Measurements from ENCODE around the gene FAM120B. TPM values are rescaled to one million over a fixed set of nuclear protein-coding genes. Genes with fewer than 3 reads are reported as not detected.

FAM120B gene
- total RNA-seq, 4 donors from 2014 or later, result 10.7 to 17.0 (median 13.5) TPM

GRCh38 chr6:170378502-170378901 is 71.9 kb downstream of the FAM120B start:
- intact Hi-C loops (cut with DNase I; ENCODE audit: low total_unique reads) (no loop called here), in situ Hi-C loops (cut with MboI; ENCODE audit: low sequenced_read_pairs in 4 of 4) (no loop called here)
- ATAC-seq (no peak), DNase-seq (no peak)
- H3K27me3 ChIP-seq, result no peaks in the 10 kb centered on the region
- H3K27ac ChIP-seq, result no peak overlapping the region
- no peaks in the 10 kb centered on the region for H3K36me3 ChIP-seq
- H3K4me3 ChIP-seq, result no peak overlapping the region
- H3K4me1 ChIP-seq, result peaks cover 11 to 19% of the 10 kb centered on the region in 2 donors
- no peak for TF ChIP-seq POLR2A (IDR thresholded peaks at IDR 0.05)
- TF ChIP-seq, protein P1, sequence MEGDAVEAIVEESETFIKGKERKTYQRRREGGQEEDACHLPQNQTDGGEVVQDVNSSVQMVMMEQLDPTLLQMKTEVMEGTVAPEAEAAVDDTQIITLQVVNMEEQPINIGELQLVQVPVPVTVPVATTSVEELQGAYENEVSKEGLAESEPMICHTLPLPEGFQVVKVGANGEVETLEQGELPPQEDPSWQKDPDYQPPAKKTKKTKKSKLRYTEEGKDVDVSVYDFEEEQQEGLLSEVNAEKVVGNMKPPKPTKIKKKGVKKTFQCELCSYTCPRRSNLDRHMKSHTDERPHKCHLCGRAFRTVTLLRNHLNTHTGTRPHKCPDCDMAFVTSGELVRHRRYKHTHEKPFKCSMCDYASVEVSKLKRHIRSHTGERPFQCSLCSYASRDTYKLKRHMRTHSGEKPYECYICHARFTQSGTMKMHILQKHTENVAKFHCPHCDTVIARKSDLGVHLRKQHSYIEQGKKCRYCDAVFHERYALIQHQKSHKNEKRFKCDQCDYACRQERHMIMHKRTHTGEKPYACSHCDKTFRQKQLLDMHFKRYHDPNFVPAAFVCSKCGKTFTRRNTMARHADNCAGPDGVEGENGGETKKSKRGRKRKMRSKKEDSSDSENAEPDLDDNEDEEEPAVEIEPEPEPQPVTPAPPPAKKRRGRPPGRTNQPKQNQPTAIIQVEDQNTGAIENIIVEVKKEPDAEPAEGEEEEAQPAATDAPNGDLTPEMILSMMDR (IDR thresholded peaks at IDR 0.05 in 4 of 5, conservative IDR thresholded peaks at IDR 0.05 in 1 of 5), result no peak
- no peaks in the 10 kb centered on the region for H3K9me3 ChIP-seq

GRCh38 chr6:170381562-170381961 is 75.0 kb downstream of the FAM120B start:
- H3K27me3 ChIP-seq, result no peaks in the 10 kb centered on the region
- ATAC-seq (no peak), DNase-seq (no peak)
- intact Hi-C loops (cut with DNase I; ENCODE audit: low total_unique reads), result no loop called here
- H3K9me3 ChIP-seq, result no peaks in the 10 kb centered on the region
- in situ Hi-C loops (cut with MboI; ENCODE audit: low sequenced_read_pairs in 4 of 4), result no loop called here
- TF ChIP-seq, protein P1 (IDR thresholded peaks at IDR 0.05 in 4 of 5, conservative IDR thresholded peaks at IDR 0.05 in 1 of 5), result no peak
- no peak for TF ChIP-seq POLR2A (IDR thresholded peaks at IDR 0.05)
- H3K4me1 ChIP-seq, result peaks cover 7 to 11% of the 10 kb centered on the region in 2 donors
- H3K27ac ChIP-seq, result no peak overlapping the region
- no peaks in the 10 kb centered on the region for H3K36me3 ChIP-seq
- no peak overlapping the region for H3K4me3 ChIP-seq

DNA sequence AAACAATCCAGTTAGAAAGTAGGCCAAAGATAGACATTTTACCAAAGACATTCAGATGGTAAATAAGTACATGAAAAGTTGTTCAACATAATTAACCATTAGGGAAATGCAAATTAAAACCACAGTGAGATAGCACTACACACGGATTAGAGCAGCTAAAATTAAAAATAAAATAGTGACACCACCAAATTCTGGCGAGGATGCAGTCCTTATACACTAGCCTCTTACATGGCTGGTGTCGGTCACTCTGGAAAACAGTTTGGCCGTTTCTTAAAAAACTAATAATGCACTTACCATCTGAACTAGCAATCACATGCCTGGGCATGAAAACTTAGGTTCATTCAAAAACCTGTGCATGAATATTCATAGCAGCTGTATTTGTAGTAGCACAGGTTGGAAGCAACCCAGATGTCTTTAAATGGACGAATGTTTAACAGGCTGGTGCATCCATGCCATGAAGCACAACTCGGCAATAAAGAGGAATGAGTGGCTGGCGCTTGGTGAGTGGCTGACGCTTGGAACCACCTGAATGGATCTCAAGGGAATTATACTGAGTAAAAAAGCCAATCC is 77.0 kb downstream of the FAM120B start:
- in situ Hi-C loops (cut with MboI; ENCODE audit: low sequenced_read_pairs in 4 of 4) (no loop called here), intact Hi-C loops (cut with DNase I; ENCODE audit: low total_unique reads) (no loop called here)
- Histone ChIP-seq H3K9me3 (no peaks in the 10 kb centered on the region), H3K27me3 (no peaks in the 10 kb centered on the region), H3K36me3 (peaks cover 0 to 10% of the 10 kb centered on the region in 2 donors), H3K4me3 (no peak overlapping the region), H3K4me1 (peaks cover 7 to 11% of the 10 kb centered on the region in 2 donors), H3K27ac (no peak overlapping the region)
- ATAC-seq, result no peak
- DNase-seq, result no peak
- no peak for TF ChIP-seq POLR2A (IDR thresholded peaks at IDR 0.05)
- TF ChIP-seq, protein P1 (IDR thresholded peaks at IDR 0.05 in 4 of 5, conservative IDR thresholded peaks at IDR 0.05 in 1 of 5), result no peak

DNA sequence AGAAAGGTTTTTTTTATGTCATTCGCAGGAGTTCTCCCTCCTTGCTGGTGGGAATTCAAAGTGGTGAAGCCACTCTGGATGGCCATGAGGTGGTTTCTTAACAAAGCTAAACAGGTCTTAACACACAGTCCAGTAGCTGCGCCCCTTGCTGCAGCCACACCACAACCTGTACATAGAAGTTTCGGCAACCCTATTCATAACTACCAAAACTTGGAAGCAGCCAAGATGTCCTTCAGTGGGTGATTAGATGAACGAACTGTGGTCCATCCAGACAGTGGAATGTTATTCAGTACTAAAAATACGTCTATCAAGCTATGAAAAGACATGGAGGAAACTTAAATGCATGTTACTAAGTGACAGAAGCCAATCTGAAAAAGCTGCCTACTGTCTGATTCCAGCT is 78.9 kb downstream of the FAM120B start:
- H3K9me3 ChIP-seq, result no peaks in the 10 kb centered on the region
- H3K27ac ChIP-seq, result no peak overlapping the region
- peaks cover 0 to 16% of the 10 kb centered on the region in 2 donors for H3K36me3 ChIP-seq
- no peaks in the 10 kb centered on the region for H3K27me3 ChIP-seq
- TF ChIP-seq, protein P1 (IDR thresholded peaks at IDR 0.05 in 4 of 5, conservative IDR thresholded peaks at IDR 0.05 in 1 of 5), result no peak
- TF ChIP-seq POLR2A (IDR thresholded peaks at IDR 0.05), result no peak
- H3K4me1 ChIP-seq, result peaks cover 7 to 11% of the 10 kb centered on the region in 2 donors
- DNase-seq (no peak), ATAC-seq (no peak)
- intact Hi-C loops (cut with DNase I; ENCODE audit: low total_unique reads), result no loop called here
- no peak overlapping the region for H3K4me3 ChIP-seq
- in situ Hi-C loops (cut with MboI; ENCODE audit: low sequenced_read_pairs in 4 of 4), result no loop called here

- H3K36me3 ChIP-seq, result peaks cover 0 to 39% of the 10 kb centered on the region in 2 donors
- H3K9me3 ChIP-seq, result no peaks in the 10 kb centered on the region
- no peak overlapping the region for H3K27ac ChIP-seq
- ATAC-seq (no peak), DNase-seq (no peak)
- TF ChIP-seq, protein P1 (IDR thresholded peaks at IDR 0.05 in 4 of 5, conservative IDR thresholded peaks at IDR 0.05 in 1 of 5), result no peak
- no peak for TF ChIP-seq POLR2A (IDR thresholded peaks at IDR 0.05)
- H3K4me3 ChIP-seq, result no peak overlapping the region
- H3K4me1 ChIP-seq, result peaks cover 5 to 7% of the 10 kb centered on the region in 2 donors
- intact Hi-C loops (cut with DNase I; ENCODE audit: low total_unique reads) (no loop called here), in situ Hi-C loops (cut with MboI; ENCODE audit: low sequenced_read_pairs in 4 of 4) (no loop called here)
- no peaks in the 10 kb centered on the region for H3K27me3 ChIP-seq
These were observed 81.6 kb downstream of the FAM120B start for GRCh38 chr6:170388113-170388512.

Measured in gastrocnemius medialis (tissue), 4 donors.